Left lung (tissue), 10 donors: ENCODE data around the gene MAPT. TPM values are rescaled to one million over a fixed set of nuclear protein-coding genes. Genes with fewer than 3 reads are reported as not detected.

Experiments
- ATAC-seq: fragments of 200-7000 bp; cut with Tn5 transposase; one replicate; pipeline ENCODE4 v1.9.1; 2020; ENCODE audit warnings: moderate library complexity
- DNase-seq, 4 donors: peaks; one replicate each; pipeline ENCODE4 v3.0.0-alpha.2; 2013 to 2020
- H3K27ac ChIP-seq, 2 donors: fragments of 200-600 bp; sonication (generic) in 1 of 2; one replicate each; pipeline versions ENCODE4 v1.5.0 to v1.8.0; 2020 to 2021
- H3K27me3 ChIP-seq, 2 donors: fragments of 200-600 bp; sonication (generic) in 1 of 2; one replicate each; pipeline versions ENCODE4 v1.5.0 to v1.8.0; 2020 to 2021
- H3K36me3 ChIP-seq, 2 donors: fragments of 200-600 bp; sonication (generic) in 1 of 2; one replicate each; pipeline versions ENCODE4 v1.5.0 to v1.8.0; 2020 to 2021
- H3K4me1 ChIP-seq, 2 donors: fragments of 200-600 bp; one replicate each; pipeline ENCODE4 v1.8.0; 2021
- H3K4me3 ChIP-seq, 2 donors: fragments of 200-600 bp; sonication (generic) in 1 of 2; one replicate each; pipeline versions ENCODE4 v1.5.0 to v1.8.0; 2020 to 2021; ENCODE audit warnings: mild to moderate bottlenecking in 1 of 2
- H3K9me3 ChIP-seq, 2 donors: fragments of 200-600 bp; sonication (generic) in 1 of 2; one replicate each; pipeline versions ENCODE4 v1.5.0 to v1.8.0; 2020 to 2021
- intact Hi-C, 2 donors: fragments of 100-400 bp; cut with DNase I; formaldehyde crosslinking; loops; one replicate each; pipeline versions ENCODE4 v1.11.2 to v1.14.2; 2022
- polyA plus RNA-seq, 6 donors: library from polyadenylated mRNA; unstranded; fragments of 120-200 nt; gene quantifications; one replicate each; pipeline ENCODE4 v1.2.1, GENCODE V29; 2013; ENCODE audit not compliant: insufficient read length in 6 of 6
- total RNA-seq, 2 donors: library from RNA; stranded (reverse); fragmentation: NEBNext Ultra II Directional; extraction: Animal tissue kit (Norgen Biotek cat#: 25700); gene quantifications; one replicate each; pipeline ENCODE4 v1.2.1, GENCODE V29; 2021
- TF ChIP-seq, protein P1 (sequence below), 2 donors: fragments of 200-600 bp; sonication (generic) in 1 of 2; IDR thresholded peaks; one replicate each; pipeline versions ENCODE4 v1.5.0 to v1.8.0; 2021; ENCODE audit warnings: antibody characterized with exemption in 2 of 2
- donor health status: DM: no; HTN: yes; CAD: no.
- donor health status: DM: no; HTN: no; CAD: no.

Gene MAPT
- total and polyA plus RNA-seq, 8 donors = 0.99 to 7.7 (median 5.5) TPM

DNA sequence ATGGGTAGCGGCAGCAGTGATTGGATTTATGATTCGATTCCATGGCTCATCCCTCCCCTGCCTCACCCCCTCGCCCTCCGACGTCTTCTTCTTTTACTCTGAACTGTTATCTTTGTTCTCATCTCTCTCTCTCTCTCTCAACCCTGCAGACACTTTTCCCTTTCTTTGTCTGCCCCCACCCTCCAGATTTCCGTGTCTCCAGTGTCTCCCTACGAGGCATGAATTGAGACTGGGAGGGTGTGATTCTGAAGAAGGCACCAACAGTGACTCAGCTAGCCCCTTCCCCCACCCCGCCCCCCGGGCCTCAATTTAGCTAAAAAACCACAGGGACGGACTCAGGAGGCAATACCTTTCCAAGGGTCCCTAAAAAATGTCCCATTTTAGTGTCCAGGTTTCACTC, 57.0 kb downstream of the MAPT start:
- no peak overlapping the region for H3K27ac ChIP-seq

DNA sequence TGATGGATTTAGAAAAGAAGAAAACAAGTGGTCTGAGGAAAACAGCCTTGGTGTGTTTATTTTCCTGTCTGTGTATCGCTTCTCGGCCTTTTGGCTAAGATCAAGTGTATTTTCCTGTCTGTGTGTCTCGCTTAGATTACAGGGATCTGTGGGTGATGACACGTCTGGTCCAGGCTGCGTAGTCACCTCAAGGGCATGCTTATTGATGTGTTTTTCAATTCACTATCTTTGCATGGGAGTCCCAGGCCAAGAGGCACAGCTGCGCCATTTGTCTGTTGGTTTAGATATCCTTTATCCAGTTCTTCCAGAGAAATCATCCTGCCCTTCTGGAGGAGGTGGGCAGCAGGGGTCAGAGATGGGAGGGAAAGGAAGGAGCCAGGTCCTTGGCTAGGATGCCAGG, 57.6 kb downstream of the MAPT start:
- no peak for ATAC-seq
- H3K9me3 ChIP-seq = no peaks in the 10 kb centered on the region
- no peak overlapping the region for H3K4me3 ChIP-seq
- TF ChIP-seq, protein P1, sequence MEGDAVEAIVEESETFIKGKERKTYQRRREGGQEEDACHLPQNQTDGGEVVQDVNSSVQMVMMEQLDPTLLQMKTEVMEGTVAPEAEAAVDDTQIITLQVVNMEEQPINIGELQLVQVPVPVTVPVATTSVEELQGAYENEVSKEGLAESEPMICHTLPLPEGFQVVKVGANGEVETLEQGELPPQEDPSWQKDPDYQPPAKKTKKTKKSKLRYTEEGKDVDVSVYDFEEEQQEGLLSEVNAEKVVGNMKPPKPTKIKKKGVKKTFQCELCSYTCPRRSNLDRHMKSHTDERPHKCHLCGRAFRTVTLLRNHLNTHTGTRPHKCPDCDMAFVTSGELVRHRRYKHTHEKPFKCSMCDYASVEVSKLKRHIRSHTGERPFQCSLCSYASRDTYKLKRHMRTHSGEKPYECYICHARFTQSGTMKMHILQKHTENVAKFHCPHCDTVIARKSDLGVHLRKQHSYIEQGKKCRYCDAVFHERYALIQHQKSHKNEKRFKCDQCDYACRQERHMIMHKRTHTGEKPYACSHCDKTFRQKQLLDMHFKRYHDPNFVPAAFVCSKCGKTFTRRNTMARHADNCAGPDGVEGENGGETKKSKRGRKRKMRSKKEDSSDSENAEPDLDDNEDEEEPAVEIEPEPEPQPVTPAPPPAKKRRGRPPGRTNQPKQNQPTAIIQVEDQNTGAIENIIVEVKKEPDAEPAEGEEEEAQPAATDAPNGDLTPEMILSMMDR (IDR thresholded peaks at IDR 0.05) = no peak
- intact Hi-C loops = no loop called here
- H3K27me3 ChIP-seq = peaks cover 10 to 52% of the 10 kb centered on the region in 2 donors
- DNase-seq = no peak
- peaks cover 0 to 9% of the 10 kb centered on the region in 2 donors for H3K4me1 ChIP-seq
- no peaks in the 10 kb centered on the region for H3K36me3 ChIP-seq
- H3K27ac ChIP-seq = no peak overlapping the region

More for the DNA sequence above, 57.0 kb downstream of the MAPT start:
- H3K4me1 ChIP-seq = peaks cover 0 to 9% of the 10 kb centered on the region in 2 donors
- H3K4me3 ChIP-seq = no peak overlapping the region
- H3K9me3 ChIP-seq = no peaks in the 10 kb centered on the region
- H3K27me3 ChIP-seq = peaks cover 10 to 52% of the 10 kb centered on the region in 2 donors
- TF ChIP-seq, protein P1 (IDR thresholded peaks at IDR 0.05) = no peak
- ATAC-seq = no peak
- no peak for DNase-seq
- no peaks in the 10 kb centered on the region for H3K36me3 ChIP-seq
- intact Hi-C loops = no loop called here

DNA sequence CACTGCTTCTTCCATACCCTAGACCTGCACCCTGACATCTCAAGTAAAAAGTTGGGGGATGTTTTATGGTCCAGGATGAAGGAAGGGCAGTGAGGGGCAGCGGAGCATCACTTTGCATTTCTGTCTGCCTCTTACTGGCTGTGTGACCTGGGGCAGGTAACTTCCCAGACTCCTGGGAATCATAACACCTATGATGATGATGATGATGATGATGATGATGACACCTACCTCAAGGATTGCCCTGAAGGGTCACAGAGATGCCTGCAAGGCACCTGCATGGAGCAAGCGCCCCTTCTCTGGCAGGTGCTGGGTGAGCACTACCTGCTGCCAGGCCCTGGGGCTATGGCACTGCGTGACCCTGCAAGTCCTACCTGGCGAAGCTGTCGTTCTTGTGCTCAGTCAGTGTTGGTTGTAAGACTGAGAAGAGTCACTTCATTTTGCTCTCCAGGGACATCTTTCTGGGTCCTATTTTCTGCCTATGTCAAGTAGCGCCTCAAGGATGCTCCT, 58.5 kb downstream of the MAPT start:
- TF ChIP-seq, protein P1 (IDR thresholded peaks at IDR 0.05) = no peak
- Histone ChIP-seq H3K27ac (no peak overlapping the region), H3K4me1 (peaks cover 0 to 9% of the 10 kb centered on the region in 2 donors), H3K36me3 (no peaks in the 10 kb centered on the region), H3K9me3 (no peaks in the 10 kb centered on the region), H3K27me3 (peaks cover 10 to 50% of the 10 kb centered on the region in 2 donors), H3K4me3 (no peak overlapping the region)
- intact Hi-C loops = no loop called here
- no peak for DNase-seq
- ATAC-seq = no peak

DNA sequence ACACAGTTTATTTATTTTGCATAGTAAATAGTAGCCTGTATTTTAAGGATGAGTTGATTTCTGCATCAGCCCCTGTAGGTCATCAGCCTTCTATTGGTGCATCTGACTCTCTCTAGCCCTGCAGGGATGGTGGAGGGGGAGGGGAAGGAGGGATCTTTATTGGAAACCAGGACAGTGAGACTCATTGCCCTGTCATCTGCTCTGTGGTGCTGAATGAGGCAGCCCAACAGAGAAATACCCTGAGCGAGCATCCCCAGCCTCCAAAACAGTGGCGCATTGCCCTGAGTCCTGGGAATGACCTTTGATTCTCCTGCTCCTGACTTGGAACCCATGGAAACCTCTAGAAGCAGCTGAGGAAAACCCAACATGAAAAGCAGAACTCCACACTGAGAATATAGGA, 59.2 kb downstream of the MAPT start:
- Histone ChIP-seq H3K27ac (no peak overlapping the region), H3K27me3 (peaks cover 10 to 43% of the 10 kb centered on the region in 2 donors), H3K36me3 (no peaks in the 10 kb centered on the region), H3K9me3 (no peaks in the 10 kb centered on the region), H3K4me3 (no peak overlapping the region), H3K4me1 (peaks cover 0 to 7% of the 10 kb centered on the region in 2 donors)
- ATAC-seq (no peak), DNase-seq (no peak)
- intact Hi-C loops = no loop called here
- TF ChIP-seq, protein P1 (IDR thresholded peaks at IDR 0.05) = no peak

DNA sequence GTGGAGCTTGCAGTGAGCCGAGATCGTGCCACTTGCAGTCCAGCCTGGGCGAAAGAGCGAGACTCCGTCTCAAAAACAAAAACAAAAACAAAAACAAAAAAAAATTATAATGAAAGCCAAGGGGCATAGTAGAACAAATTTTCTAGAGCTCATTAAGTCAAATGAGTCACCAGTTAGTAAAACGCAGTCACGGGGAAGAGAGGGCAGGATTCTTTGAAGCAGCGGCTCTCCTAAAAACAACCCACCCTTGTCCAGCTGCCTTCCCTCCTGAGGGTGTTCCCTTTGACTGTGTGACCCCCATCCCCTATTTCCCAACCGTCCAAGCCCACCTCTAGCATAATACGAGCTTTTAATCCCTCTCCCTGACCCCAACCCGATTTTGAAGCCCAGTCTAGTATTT, 60.6 kb downstream of the MAPT start:
- H3K4me3 ChIP-seq = no peak overlapping the region
- no peak for DNase-seq
- peaks cover 3 to 30% of the 10 kb centered on the region in 2 donors for H3K27me3 ChIP-seq
- H3K4me1 ChIP-seq = no peaks in the 10 kb centered on the region
- H3K27ac ChIP-seq = no peak overlapping the region
- no peaks in the 10 kb centered on the region for H3K36me3 ChIP-seq
- intact Hi-C loops = no loop called here
- ATAC-seq = no peak
- no peaks in the 10 kb centered on the region for H3K9me3 ChIP-seq
- TF ChIP-seq, protein P1 (IDR thresholded peaks at IDR 0.05) = no peak
